H1 (cell line): ENCODE results near the gene TRABD2A. TPM values are rescaled to one million over a fixed set of nuclear protein-coding genes. Genes with fewer than 3 reads are reported as not detected.

Source experiments
- CTCF ChIA-PET: fragments of 300-600 bp; sonication (Branson Sonifier 250); formaldehyde crosslinking; loops from one replicate; lab custom pipeline; 2021; ENCODE audit not compliant: partially characterized antibody; lab: Charles Lee
- POLR2A ChIA-PET: fragments of 300-600 bp; sonication (Branson Sonifier 250); formaldehyde crosslinking; loops from one replicate; lab custom pipeline; 2021; ENCODE audit warnings: inconsistent platforms; ENCODE audit not compliant: partially characterized antibody; lab: Charles Lee
- DNase-seq, 2 experiments: peaks; one replicate each; pipeline versions ENCODE4 v3.0.0 to v3.0.0-alpha.2; 2010 to 2022; ENCODE audit warnings: low spot score in 2 of 2, low read depth in 1 of 2, mixed read lengths in 1 of 2
- FAIRE-seq: peaks from 2 replicates; lab custom pipeline; 2011; peaks lifted over from hg19 to GRCh38; lab: Jason Lieb, UNC
- H2AFZ ChIP-seq: 2 replicates; pipeline ENCODE4 v1.8.1; 2012; ENCODE audit warnings: low read length, inconsistent platforms
- H2AK5ac ChIP-seq: 2 replicates; pipeline ENCODE4 v1.6.1; 2013; ENCODE audit warnings: low read depth, low read length
- H2BK120ac ChIP-seq: replicated peaks from 2 replicates; pipeline ENCODE3; 2013; ENCODE audit warnings: low read depth, low read length, inconsistent platforms
- H2BK12ac ChIP-seq: 2 replicates; pipeline ENCODE4 v1.6.1; 2013; ENCODE audit warnings: low read depth, low read length
- H2BK15ac ChIP-seq: 2 replicates; pipeline ENCODE4 v1.6.1; 2013; ENCODE audit warnings: low read length
- H2BK20ac ChIP-seq: 2 replicates; pipeline ENCODE4 v1.6.1; 2013; ENCODE audit warnings: low read length
- H2BK5ac ChIP-seq: 2 replicates; pipeline ENCODE4 v1.6.1; 2013; ENCODE audit warnings: low read depth, low read length
- H3K14ac ChIP-seq: 2 replicates; pipeline ENCODE4 v1.6.1; 2013; ENCODE audit warnings: inconsistent platforms; ENCODE audit not compliant: insufficient read length
- H3K18ac ChIP-seq: 2 replicates; pipeline ENCODE4 v1.6.1; 2013; ENCODE audit warnings: low read length; ENCODE audit errors: extremely low read depth
- H3K23ac ChIP-seq: 2 replicates; pipeline ENCODE4 v1.6.1; 2013; ENCODE audit warnings: inconsistent platforms; ENCODE audit not compliant: insufficient read length
- H3K23me2 ChIP-seq: 2 replicates; pipeline ENCODE4 v1.6.1; 2013; ENCODE audit warnings: low read depth, low read length
- H3K27ac ChIP-seq: 2 replicates; pipeline ENCODE4 v1.6.1; 2011; ENCODE audit warnings: low read depth, low read length, inconsistent platforms
- H3K27me3 ChIP-seq, 4 experiments: replicated peaks in 1 of 4; 1 replicate in 1 of 4; 2 replicates in 3 of 4; pipeline versions ENCODE4 v1.6.1 to v1.8.1; 2011 to 2013; ENCODE audit warnings: low read length in 3 of 4, mild to moderate bottlenecking in 3 of 4, inconsistent platforms in 2 of 4, mixed read lengths in 2 of 4, moderate library complexity in 1 of 4; ENCODE audit not compliant: control insufficient read depth in 3 of 4, insufficient read depth in 3 of 4; ENCODE audit errors: extremely low read depth in 1 of 4
- H3K36me3 ChIP-seq, 4 experiments: 2 replicates each; pipeline versions ENCODE4 v1.6.1 to v1.8.1; 2011 to 2013; ENCODE audit warnings: mild to moderate bottlenecking in 4 of 4, low read length in 3 of 4, moderate library complexity in 2 of 4, control low read depth in 1 of 4, inconsistent platforms in 1 of 4; ENCODE audit not compliant: insufficient read depth in 4 of 4, control insufficient read depth in 2 of 4
- H3K4ac ChIP-seq: replicated peaks from 2 replicates; pipeline ENCODE3; 2013; ENCODE audit warnings: low read length, low read depth, mixed read lengths, inconsistent platforms; ENCODE audit not compliant: insufficient read length
- H3K4me1 ChIP-seq, 4 experiments: replicated peaks in 1 of 4; 1 replicate in 1 of 4; 2 replicates in 3 of 4; pipeline versions ENCODE4 v1.6.1 to v1.8.1; 2011 to 2013; ENCODE audit warnings: low read length in 3 of 4, inconsistent platforms in 2 of 4, mixed read lengths in 1 of 4; ENCODE audit not compliant: insufficient read depth in 4 of 4, control insufficient read depth in 3 of 4
- H3K4me2 ChIP-seq, 2 experiments: 2 replicates each; pipeline versions ENCODE4 v1.6.1 to v1.8.1; 2011 to 2013; ENCODE audit warnings: low read depth in 2 of 2, low read length in 2 of 2, control low read depth in 1 of 2, inconsistent platforms in 1 of 2, mild to moderate bottlenecking in 1 of 2; ENCODE audit not compliant: insufficient read depth in 1 of 2
- H3K4me3 ChIP-seq, 4 experiments: fragments of 200-600, 300-600 bp in 1 of 4; sonication (generic), shearing (Covaris generic), sonication (Bioruptor Twin) in 1 of 4; 2 replicates each; pipeline versions ENCODE4 v1.5.1 to v1.8.1; 2011 to 2016; ENCODE audit warnings: low read length in 4 of 4, low read depth in 3 of 4, control low read depth in 2 of 4, inconsistent platforms in 2 of 4, mild to moderate bottlenecking in 2 of 4, mixed read lengths in 1 of 4, moderate library complexity in 1 of 4; ENCODE audit not compliant: insufficient read depth in 2 of 4; ENCODE audit errors: extremely low read depth in 1 of 4
- H3K56ac ChIP-seq: replicated peaks from 2 replicates; pipeline ENCODE3; 2013; ENCODE audit warnings: low read depth, mild to moderate bottlenecking, mixed read lengths, low read length, inconsistent platforms; ENCODE audit not compliant: insufficient read length
- H3K79me1 ChIP-seq: 2 replicates; pipeline ENCODE4 v1.6.1; 2013; ENCODE audit warnings: low read depth, low read length, control low read depth
- H3K79me2 ChIP-seq, 2 experiments: 2 replicates each; pipeline versions ENCODE4 v1.6.1 to v1.8.1; 2012 to 2013; ENCODE audit warnings: low read length in 2 of 2, mild to moderate bottlenecking in 2 of 2, inconsistent platforms in 1 of 2; ENCODE audit not compliant: insufficient read depth in 2 of 2, control insufficient read depth in 1 of 2
- H3K9ac ChIP-seq, 4 experiments: replicated peaks in 1 of 4; 1 replicate in 1 of 4; 2 replicates in 3 of 4; pipeline versions ENCODE4 v1.6.1 to v1.8.1; 2011 to 2013; ENCODE audit warnings: low read depth in 3 of 4, low read length in 3 of 4, control low read depth in 2 of 4, mild to moderate bottlenecking in 2 of 4, moderate library complexity in 2 of 4, inconsistent platforms in 1 of 4; ENCODE audit errors: extremely low read depth in 1 of 4
- H3K9me3 ChIP-seq, 2 experiments: 2 replicates each; pipeline versions ENCODE4 v1.6.1 to v1.8.1; 2012 to 2013; ENCODE audit warnings: mild to moderate bottlenecking in 2 of 2, moderate library complexity in 2 of 2, control low read depth in 1 of 2, inconsistent platforms in 1 of 2, low read depth in 1 of 2, low read length in 1 of 2, mixed read lengths in 1 of 2; ENCODE audit not compliant: insufficient read depth in 2 of 2
- H4K20me1 ChIP-seq, 2 experiments: replicated peaks in 1 of 2; 2 replicates each; pipeline versions ENCODE3 to v1.8.1; 2011 to 2013; ENCODE audit warnings: inconsistent platforms in 2 of 2, low read length in 2 of 2, mild to moderate bottlenecking in 1 of 2; ENCODE audit not compliant: insufficient read depth in 2 of 2, control insufficient read depth in 1 of 2
- H4K5ac ChIP-seq: 2 replicates; pipeline ENCODE4 v1.6.1; 2013; ENCODE audit warnings: low read length, low read depth, mixed read lengths, inconsistent platforms; ENCODE audit not compliant: insufficient read length
- H4K8ac ChIP-seq: 2 replicates; pipeline ENCODE4 v1.8.0; 2013; ENCODE audit warnings: mild to moderate bottlenecking, moderate library complexity, low read length, inconsistent platforms; ENCODE audit not compliant: insufficient read depth; ENCODE audit errors: extremely low read depth
- H4K91ac ChIP-seq: replicated peaks from 2 replicates; pipeline ENCODE3; 2013; ENCODE audit warnings: low read length, mixed read lengths, inconsistent platforms; ENCODE audit not compliant: insufficient read length
- CREB1 ChIP-seq: IDR thresholded peaks from 2 replicates; pipeline ENCODE4 v1.6.1; 2012; ENCODE audit warnings: inconsistent platforms
- RAD21 ChIP-seq, 2 experiments: IDR thresholded peaks in 1 of 2; conservative IDR thresholded peaks in 1 of 2; 2 replicates each; pipeline ENCODE4 v1.6.1; 2011; ENCODE audit warnings: low read depth in 2 of 2, low read length in 2 of 2, improper control_type of control experiment in 1 of 2, inconsistent platforms in 1 of 2, mild to moderate bottlenecking in 1 of 2, moderate library complexity in 1 of 2
- SUZ12 ChIP-seq: fragments of 200-600 bp; sonication (generic); IDR thresholded peaks from 2 replicates; pipeline ENCODE4 v1.6.1; 2012; ENCODE audit warnings: mild to moderate bottlenecking, inconsistent platforms, low read length, moderate library complexity, mixed read lengths
- WGBS, 2 experiments: shearing (Covaris generic) in 1 of 2; methylation state at CpG; one replicate each; pipeline versions ENCODE4 v1.1.6 to v1.1.7; 2013 to 2015; ENCODE audit warnings: low lambda C conversion rate in 2 of 2, mixed read lengths in 2 of 2, inconsistent platforms in 1 of 2, low coverage in 1 of 2, missing lambda C conversion rate in 1 of 2; ENCODE audit not compliant: insufficient replicate concordance in 2 of 2, insufficient coverage in 1 of 2, insufficient read length in 1 of 2; ENCODE audit errors: extremely low coverage in 1 of 2, missing lambda C conversion rate in 1 of 2; 5-methylcytosine and 5-hydroxymethylcytosine counted together
- polyA plus RNA-seq, 7 experiments: library from polyadenylated mRNA; depleted of rRNA in 3 of 7; stranded (reverse) in 5 of 7; unstranded in 2 of 7; fragments of >200 nt in 5 of 7; fragments of 200-250 nt in 2 of 7; gene quantifications; 1 replicate in 5 of 7; 2 replicates in 1 of 7; 4 replicates in 1 of 7; pipeline versions ENCODE4 v1.2.1 to v1.2.3, GENCODE V29; 2011 to 2013; ENCODE audit warnings: missing spikeins in 2 of 7, mixed read lengths in 2 of 7
- total RNA-seq: library from RNA; stranded (reverse); fragmentation: NEBNext Ultra II Directional; extraction: Animal tissue kit (Norgen Biotek cat#: 25700); gene quantifications from 2 replicates; pipeline ENCODE4 v1.2.1, GENCODE V29; 2021
- TF ChIP-seq, protein P1 (sequence below): IDR thresholded peaks from 2 replicates; pipeline ENCODE4 v1.6.1; 2012; ENCODE audit warnings: inconsistent platforms
- TF ChIP-seq, protein P2 (sequence below), 3 experiments: IDR thresholded peaks; 1 replicate in 2 of 3; 2 replicates in 1 of 3; pipeline versions ENCODE4 v1.5.1 to v1.6.1; 2011; ENCODE audit warnings: low read length in 3 of 3, mild to moderate bottlenecking in 3 of 3, inconsistent platforms in 2 of 3, low read depth in 1 of 3, moderate library complexity in 1 of 3; ENCODE audit not compliant: insufficient read depth in 1 of 3; ENCODE audit errors: control extremely low read depth in 1 of 3
- TF ChIP-seq, protein P3 (sequence below): IDR thresholded peaks from 2 replicates; pipeline ENCODE4 v1.6.1; 2012; ENCODE audit warnings: inconsistent platforms

Gene TRABD2A
- total and polyA plus RNA-seq, 2 of the 8 experiments (the other 6 are each of a cell fraction or from before 2014, with no cell fraction given), result 17.3 to 18.6 TPM

DNA sequence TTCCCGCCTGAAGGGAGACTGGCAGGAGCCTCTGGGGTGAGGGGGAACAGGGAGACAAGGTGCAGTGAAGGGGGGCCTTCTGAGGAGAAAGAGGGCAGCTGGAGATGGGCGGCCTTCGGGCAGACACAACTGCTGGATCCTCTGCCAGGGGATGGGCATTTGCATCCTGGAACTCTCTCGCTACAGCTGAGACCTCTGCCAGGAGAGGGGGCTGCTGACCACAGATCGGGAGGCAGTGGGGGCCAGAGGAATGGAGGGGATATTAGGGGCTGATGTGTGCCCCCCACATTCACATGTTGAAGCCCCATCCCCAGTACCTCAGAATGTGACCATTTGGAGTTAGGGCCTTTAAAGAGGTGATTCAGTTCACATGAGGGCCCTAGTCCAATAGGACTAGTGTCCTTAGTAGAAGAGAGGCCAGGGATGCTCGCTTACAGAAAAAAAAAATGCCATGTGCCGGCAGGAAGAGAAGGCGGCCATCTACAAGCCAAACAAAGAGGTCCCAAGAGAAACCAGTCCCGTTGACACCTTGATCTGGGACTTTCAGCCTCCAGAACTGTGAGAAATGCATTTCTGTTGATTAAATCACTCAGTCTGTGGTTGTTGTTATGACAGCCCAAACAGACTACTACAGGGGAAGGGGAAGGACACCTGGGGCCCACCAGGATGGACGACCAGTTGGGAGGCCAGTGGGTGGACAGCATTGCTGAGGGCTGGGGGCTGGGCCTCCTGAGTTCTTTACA, 50.0 kb downstream of the TRABD2A start:
- Histone ChIP-seq H2BK20ac (0 out of 2 replicates have a peak overlapping the region, but pooled peaks have one; percentile 21), H4K20me1 (peaks cover 0 to 7% of the 10 kb centered on the region in 2 experiments), H3K4me2 (no peak overlapping the region), H3K4me3 (no peak overlapping the region), H3K23ac (no peak overlapping the region), H3K79me1 (peaks cover 2% of the 10 kb centered on the region; the same call in 1 of the 2 replicates), H3K18ac (no peak overlapping the region), H3K79me2 (no peaks in the 10 kb centered on the region), H2BK120ac (no peak overlapping the region), H3K36me3 (no peaks in the 10 kb centered on the region), H3K9me3 (no peaks in the 10 kb centered on the region), H4K91ac (no peak overlapping the region), H2BK15ac (0 out of 2 replicates have a peak overlapping the region, but pooled peaks have one; percentile 20), H3K9ac (no peak overlapping the region), H2BK5ac (no peak overlapping the region), H3K14ac (no peak overlapping the region), H3K4me1 (peaks cover 0 to 7% (median 2%) of the 10 kb centered on the region in 4 experiments; a peak in 5 of 7 replicates), H3K27ac (no peak overlapping the region), H3K4ac (no peak overlapping the region), H3K56ac (no peak overlapping the region), H4K5ac (no peak overlapping the region), H4K8ac (no peak overlapping the region), H2AFZ (no peak overlapping the region), H3K23me2 (peaks cover 8% of the 10 kb centered on the region; the same call in 1 of the 2 replicates), H2BK12ac (no peak overlapping the region), H3K27me3 (peaks cover 0 to 2% (median 0%) of the 10 kb centered on the region in 4 experiments; a peak in 1 of 7 replicates), H2AK5ac (no peak overlapping the region)
- DNase-seq, result no peak
- TF ChIP-seq, protein P1, sequence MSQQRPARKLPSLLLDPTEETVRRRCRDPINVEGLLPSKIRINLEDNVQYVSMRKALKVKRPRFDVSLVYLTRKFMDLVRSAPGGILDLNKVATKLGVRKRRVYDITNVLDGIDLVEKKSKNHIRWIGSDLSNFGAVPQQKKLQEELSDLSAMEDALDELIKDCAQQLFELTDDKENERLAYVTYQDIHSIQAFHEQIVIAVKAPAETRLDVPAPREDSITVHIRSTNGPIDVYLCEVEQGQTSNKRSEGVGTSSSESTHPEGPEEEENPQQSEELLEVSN, result peak; percentile 60; the same call in 1 of the 2 replicates
- TF ChIP-seq, protein P2, sequence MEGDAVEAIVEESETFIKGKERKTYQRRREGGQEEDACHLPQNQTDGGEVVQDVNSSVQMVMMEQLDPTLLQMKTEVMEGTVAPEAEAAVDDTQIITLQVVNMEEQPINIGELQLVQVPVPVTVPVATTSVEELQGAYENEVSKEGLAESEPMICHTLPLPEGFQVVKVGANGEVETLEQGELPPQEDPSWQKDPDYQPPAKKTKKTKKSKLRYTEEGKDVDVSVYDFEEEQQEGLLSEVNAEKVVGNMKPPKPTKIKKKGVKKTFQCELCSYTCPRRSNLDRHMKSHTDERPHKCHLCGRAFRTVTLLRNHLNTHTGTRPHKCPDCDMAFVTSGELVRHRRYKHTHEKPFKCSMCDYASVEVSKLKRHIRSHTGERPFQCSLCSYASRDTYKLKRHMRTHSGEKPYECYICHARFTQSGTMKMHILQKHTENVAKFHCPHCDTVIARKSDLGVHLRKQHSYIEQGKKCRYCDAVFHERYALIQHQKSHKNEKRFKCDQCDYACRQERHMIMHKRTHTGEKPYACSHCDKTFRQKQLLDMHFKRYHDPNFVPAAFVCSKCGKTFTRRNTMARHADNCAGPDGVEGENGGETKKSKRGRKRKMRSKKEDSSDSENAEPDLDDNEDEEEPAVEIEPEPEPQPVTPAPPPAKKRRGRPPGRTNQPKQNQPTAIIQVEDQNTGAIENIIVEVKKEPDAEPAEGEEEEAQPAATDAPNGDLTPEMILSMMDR (IDR thresholded peaks at IDR 0.05; ENCODE audit: control extremely low read depth in 1 of 3, insufficient read depth in 1 of 3, low read depth in 1 of 3, low read length in 3 of 3), result peak; percentile 54 to 60 (median 58)
- no peak for TF ChIP-seq CREB1
- TF ChIP-seq RAD21 (IDR thresholded peaks at IDR 0.05 in 1 of 2, conservative IDR thresholded peaks at IDR 0.05 in 1 of 2; ENCODE audit: low read depth in 2 of 2, low read length in 2 of 2), result peak; percentile 67 to 75
- no peak for TF ChIP-seq SUZ12
- TF ChIP-seq, protein P3, sequence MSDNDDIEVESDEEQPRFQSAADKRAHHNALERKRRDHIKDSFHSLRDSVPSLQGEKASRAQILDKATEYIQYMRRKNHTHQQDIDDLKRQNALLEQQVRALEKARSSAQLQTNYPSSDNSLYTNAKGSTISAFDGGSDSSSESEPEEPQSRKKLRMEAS, result peak; percentile 43; the same call in 1 of the 2 replicates
- no peak for FAIRE-seq
- CTCF ChIA-PET, result interaction anchor here (0.6 to 2.7 kb wide), 12 partner anchors 8 to 282 kb away, joined by 3 to 10 read pairs (median 3); no protein-coding TSS in a partner anchor
- WGBS, 2 experiments, result 83% methylated on average over 9 of the region's 10 CpGs; no CpG with 5 or more reads in 1 of the 2 experiments
- POLR2A ChIA-PET, result no interaction called here
